ENCODE data around the gene IRF9.

DNA sequence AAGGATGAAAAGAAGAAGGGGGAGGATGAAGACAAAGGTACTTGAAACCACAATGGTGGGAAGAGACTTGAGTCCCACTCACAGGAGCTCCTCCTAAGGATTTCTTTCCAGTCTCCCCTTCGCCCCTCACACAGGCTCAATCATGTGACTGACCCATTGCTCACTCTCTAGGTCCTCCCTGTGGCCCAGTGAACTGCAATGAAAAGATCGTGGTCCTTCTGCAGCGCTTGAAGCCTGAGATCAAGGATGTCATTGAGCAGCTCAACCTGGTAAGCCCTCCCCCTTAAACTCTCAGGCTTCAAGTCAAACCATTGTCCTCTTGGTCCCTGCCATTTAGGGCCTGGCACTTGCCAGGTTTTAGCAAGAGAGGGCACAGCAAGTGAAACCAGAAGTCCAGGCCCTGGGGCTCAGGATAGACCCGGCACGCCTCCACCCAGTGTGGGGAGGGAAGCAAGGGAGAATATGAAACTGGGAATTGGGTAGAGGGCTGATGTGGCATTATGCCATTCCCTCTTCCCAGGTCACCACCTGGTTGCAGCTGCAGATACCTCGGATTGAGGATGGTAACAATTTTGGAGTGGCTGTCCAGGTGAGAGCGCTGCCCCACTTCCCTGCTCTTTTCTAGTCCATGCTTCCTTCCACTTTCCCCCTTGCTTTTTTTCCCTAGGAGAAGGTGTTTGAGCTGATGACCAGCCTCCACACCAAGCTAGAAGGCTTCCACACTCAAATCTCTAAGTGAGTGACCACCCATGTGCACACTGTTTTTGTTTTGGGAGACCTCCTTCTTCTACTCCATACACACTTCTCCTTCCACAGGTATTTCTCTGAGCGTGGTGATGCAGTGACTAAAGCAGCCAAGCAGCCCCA, 23.3 kb upstream of the IRF9 start:
- no peak for TF ChIP-seq EP300 (IDR thresholded peaks at IDR 0.05)
- TF ChIP-seq, protein P1, sequence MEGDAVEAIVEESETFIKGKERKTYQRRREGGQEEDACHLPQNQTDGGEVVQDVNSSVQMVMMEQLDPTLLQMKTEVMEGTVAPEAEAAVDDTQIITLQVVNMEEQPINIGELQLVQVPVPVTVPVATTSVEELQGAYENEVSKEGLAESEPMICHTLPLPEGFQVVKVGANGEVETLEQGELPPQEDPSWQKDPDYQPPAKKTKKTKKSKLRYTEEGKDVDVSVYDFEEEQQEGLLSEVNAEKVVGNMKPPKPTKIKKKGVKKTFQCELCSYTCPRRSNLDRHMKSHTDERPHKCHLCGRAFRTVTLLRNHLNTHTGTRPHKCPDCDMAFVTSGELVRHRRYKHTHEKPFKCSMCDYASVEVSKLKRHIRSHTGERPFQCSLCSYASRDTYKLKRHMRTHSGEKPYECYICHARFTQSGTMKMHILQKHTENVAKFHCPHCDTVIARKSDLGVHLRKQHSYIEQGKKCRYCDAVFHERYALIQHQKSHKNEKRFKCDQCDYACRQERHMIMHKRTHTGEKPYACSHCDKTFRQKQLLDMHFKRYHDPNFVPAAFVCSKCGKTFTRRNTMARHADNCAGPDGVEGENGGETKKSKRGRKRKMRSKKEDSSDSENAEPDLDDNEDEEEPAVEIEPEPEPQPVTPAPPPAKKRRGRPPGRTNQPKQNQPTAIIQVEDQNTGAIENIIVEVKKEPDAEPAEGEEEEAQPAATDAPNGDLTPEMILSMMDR (IDR thresholded peaks at IDR 0.05) = no peak
